Upper lobe of left lung (tissue), 6 donors: ENCODE data around the gene EFCAB9. TPM values are rescaled to one million over a fixed set of nuclear protein-coding genes. Genes with fewer than 3 reads are reported as not detected.

Source experiments
- ATAC-seq, 2 donors: fragments of 200-7000 bp; cut with Tn5 transposase; one replicate each; pipeline ENCODE4 v1.9.1; 2022; ENCODE audit warnings: mild to moderate bottlenecking in 2 of 2, moderate library complexity in 2 of 2; ENCODE audit not compliant: low FRiP score in 2 of 2
- DNase-seq, 2 donors: peaks; one replicate each; pipeline ENCODE4 v3.0.0-alpha.2; 2019 to 2020
- H3K27ac ChIP-seq, 4 donors: fragments of 200-600 bp; sonication (generic); one replicate each; pipeline ENCODE4 v1.5.1; 2016 to 2019
- H3K27me3 ChIP-seq, 4 donors: fragments of 200-600 bp; sonication (generic); one replicate each; pipeline ENCODE4 v1.5.1; 2017 to 2019
- H3K36me3 ChIP-seq, 4 donors: fragments of 200-600 bp; sonication (generic); one replicate each; pipeline ENCODE4 v1.5.1; 2016 to 2019
- H3K4me1 ChIP-seq, 4 donors: fragments of 200-600 bp; sonication (generic); one replicate each; pipeline ENCODE4 v1.5.1; 2018 to 2019
- H3K4me3 ChIP-seq, 4 donors: fragments of 200-600 bp; sonication (generic); one replicate each; pipeline ENCODE4 v1.5.1; 2017 to 2019; ENCODE audit warnings: mild to moderate bottlenecking in 2 of 4, moderate library complexity in 1 of 4
- H3K9me3 ChIP-seq, 4 donors: fragments of 200-600 bp; sonication (generic); one replicate each; pipeline ENCODE4 v1.5.1; 2018 to 2019
- EP300 ChIP-seq, 4 donors: sonication (generic); formaldehyde crosslinking; IDR thresholded peaks; one replicate each; pipeline ENCODE4 v1.5.1; 2017; ENCODE audit warnings: antibody characterized with exemption in 4 of 4, control low read depth in 2 of 4
- POLR2A ChIP-seq, 4 donors: fragments of 450-650 bp; IDR thresholded peaks; one replicate each; pipeline ENCODE4 v1.5.1; 2016 to 2017; ENCODE audit warnings: antibody characterized with exemption in 4 of 4, mild to moderate bottlenecking in 2 of 4
- POLR2AphosphoS5 ChIP-seq, 2 donors: sonication (generic); formaldehyde crosslinking; IDR thresholded peaks; one replicate each; pipeline ENCODE4 v1.5.1; 2017; ENCODE audit warnings: antibody characterized with exemption in 2 of 2
- WGBS, 2 donors: methylation state at CpG; one replicate each; pipeline ENCODE4 v1.1.5; 2017 to 2018; 5-methylcytosine and 5-hydroxymethylcytosine counted together
- total RNA-seq, 6 donors: library from RNA; depleted of rRNA in 4 of 6; stranded (reverse); fragments of >200 nt in 4 of 6; gene quantifications; one replicate each; pipeline versions ENCODE4 v1.1.0 to v1.2.1, GENCODE V29; 2016 to 2021
- TF ChIP-seq, protein P1 (sequence below), 6 experiments: fragments of 450-650 bp in 4 of 6; fragments of 200-600 bp in 2 of 6; sonication (generic) in 2 of 6; IDR thresholded peaks; one replicate each; pipeline ENCODE4 v1.5.1; 2016 to 2019; ENCODE audit warnings: antibody characterized with exemption in 6 of 6
- donor health status: DM: no; HTN: no; CAD: no; lungs with moderate emphysema.
- donor health status: DM: no; HTN: yes; CAD: no; lungs with severe emphysema.

Gene EFCAB9
- total RNA-seq, 6 donors from 2014 or later = not detected

DNA sequence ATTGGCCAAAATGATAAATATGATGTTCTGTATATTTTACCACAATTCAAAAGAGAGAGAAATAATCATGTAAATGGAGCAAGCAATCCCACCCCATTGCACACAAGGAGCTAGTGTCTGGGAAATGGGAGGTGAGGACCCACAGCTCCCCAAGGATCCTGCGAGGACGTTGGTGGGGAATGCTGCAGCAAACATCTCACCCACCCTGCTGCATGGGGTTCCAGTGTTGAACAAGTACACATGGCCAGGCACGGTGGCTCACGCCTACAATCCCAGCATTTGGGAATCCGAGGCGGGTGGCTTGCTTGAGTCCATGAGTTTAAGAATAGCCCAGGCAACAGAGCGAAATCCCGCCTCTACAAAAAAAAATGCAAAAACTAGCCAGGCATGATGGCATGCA, 35.0 kb upstream of the EFCAB9 start:
- peaks cover 0 to 15% (median 5%) of the 10 kb centered on the region in 4 donors for H3K36me3 ChIP-seq
- no peaks in the 10 kb centered on the region for H3K27me3 ChIP-seq
- peak overlapping the region in 1 of 4 donors; percentile 10 for H3K27ac ChIP-seq
- peaks cover 18 to 41% (median 29%) of the 10 kb centered on the region in 4 donors for H3K4me1 ChIP-seq
- H3K9me3 ChIP-seq = no peaks in the 10 kb centered on the region
- no peak for ATAC-seq
- DNase-seq = no peak
- TF ChIP-seq EP300 (IDR thresholded peaks at IDR 0.05) = no peak
- no peak for TF ChIP-seq POLR2A (IDR thresholded peaks at IDR 0.05)
- TF ChIP-seq POLR2AphosphoS5 (IDR thresholded peaks at IDR 0.05) = no peak
- TF ChIP-seq, protein P1, sequence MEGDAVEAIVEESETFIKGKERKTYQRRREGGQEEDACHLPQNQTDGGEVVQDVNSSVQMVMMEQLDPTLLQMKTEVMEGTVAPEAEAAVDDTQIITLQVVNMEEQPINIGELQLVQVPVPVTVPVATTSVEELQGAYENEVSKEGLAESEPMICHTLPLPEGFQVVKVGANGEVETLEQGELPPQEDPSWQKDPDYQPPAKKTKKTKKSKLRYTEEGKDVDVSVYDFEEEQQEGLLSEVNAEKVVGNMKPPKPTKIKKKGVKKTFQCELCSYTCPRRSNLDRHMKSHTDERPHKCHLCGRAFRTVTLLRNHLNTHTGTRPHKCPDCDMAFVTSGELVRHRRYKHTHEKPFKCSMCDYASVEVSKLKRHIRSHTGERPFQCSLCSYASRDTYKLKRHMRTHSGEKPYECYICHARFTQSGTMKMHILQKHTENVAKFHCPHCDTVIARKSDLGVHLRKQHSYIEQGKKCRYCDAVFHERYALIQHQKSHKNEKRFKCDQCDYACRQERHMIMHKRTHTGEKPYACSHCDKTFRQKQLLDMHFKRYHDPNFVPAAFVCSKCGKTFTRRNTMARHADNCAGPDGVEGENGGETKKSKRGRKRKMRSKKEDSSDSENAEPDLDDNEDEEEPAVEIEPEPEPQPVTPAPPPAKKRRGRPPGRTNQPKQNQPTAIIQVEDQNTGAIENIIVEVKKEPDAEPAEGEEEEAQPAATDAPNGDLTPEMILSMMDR (IDR thresholded peaks at IDR 0.05) = no peak
- WGBS, 2 donors = 95 to 96% methylated on average over 8 of the region's 8 CpGs
- H3K4me3 ChIP-seq = no peak overlapping the region

DNA sequence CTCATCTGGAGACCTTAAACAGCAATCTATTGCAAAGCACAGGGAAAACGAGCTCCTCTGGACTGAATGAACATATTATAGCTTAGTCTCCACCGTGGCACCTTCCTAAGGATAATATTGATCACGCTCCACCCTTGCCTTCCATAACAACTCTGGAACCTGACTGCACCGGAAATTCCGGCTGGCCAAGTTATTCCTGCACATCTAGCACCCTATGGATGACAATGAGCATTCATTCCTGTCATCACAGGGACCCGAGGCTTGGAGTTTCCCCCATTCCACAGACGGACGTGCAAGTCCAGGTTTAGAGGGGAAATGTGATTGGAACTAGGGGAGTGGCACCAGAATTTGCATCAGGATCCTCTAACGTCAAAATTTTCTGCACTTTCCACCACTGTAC, 33.5 kb upstream of the EFCAB9 start:
- peaks cover 0 to 10% (median 5%) of the 10 kb centered on the region in 4 donors for H3K36me3 ChIP-seq
- TF ChIP-seq POLR2A (IDR thresholded peaks at IDR 0.05) (no peak), EP300 (IDR thresholded peaks at IDR 0.05) (no peak), POLR2AphosphoS5 (IDR thresholded peaks at IDR 0.05) (no peak)
- TF ChIP-seq, protein P1 (IDR thresholded peaks at IDR 0.05) = no peak
- no peaks in the 10 kb centered on the region for H3K27me3 ChIP-seq
- H3K4me1 ChIP-seq = peaks cover 22 to 54% (median 39%) of the 10 kb centered on the region in 4 donors
- no peak overlapping the region for H3K4me3 ChIP-seq
- DNase-seq (no peak), ATAC-seq (no peak)
- H3K27ac ChIP-seq = no peak overlapping the region
- H3K9me3 ChIP-seq = no peaks in the 10 kb centered on the region
- 80 to 81% methylated on average over 8 to 9 of the region's 9 CpGs for WGBS, 2 donors

DNA sequence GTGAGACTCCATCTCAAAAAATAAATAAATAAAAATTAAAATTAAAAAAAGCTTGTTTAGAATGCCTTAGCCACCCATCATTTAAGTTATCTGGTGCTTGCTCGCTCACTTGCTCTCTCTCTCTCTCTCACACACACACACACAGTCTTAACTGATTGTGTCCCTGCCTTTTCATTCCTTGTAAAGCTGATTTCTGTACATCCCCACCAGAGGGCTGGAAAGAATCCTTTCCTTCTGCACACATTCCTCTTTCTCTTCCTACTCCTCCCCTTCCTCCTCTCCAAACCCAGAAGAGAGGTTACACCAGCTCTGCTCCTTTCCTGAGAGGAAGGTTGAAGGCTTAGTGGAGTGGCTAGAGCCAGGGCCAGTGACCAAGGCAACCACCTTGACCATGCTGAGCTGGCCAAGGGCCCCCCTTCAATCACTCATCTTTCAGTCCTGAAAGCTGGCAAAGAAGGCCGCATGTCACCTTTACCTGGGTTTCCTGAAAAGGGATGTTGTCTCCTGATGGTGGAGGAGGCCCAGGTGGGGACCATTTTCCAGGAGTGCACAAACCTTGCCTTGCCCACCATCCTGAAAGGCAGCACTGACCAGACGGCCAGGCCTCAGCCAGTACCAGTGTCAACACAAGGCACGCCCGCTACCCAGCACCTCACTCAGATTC, 31.5 kb upstream of the EFCAB9 start:
- TF ChIP-seq, protein P1 (IDR thresholded peaks at IDR 0.05) = no peak
- TF ChIP-seq POLR2AphosphoS5 (IDR thresholded peaks at IDR 0.05) (no peak), POLR2A (IDR thresholded peaks at IDR 0.05) (no peak), EP300 (IDR thresholded peaks at IDR 0.05) (no peak)
- H3K4me1 ChIP-seq = peaks cover 20 to 55% (median 38%) of the 10 kb centered on the region in 4 donors
- no peak for ATAC-seq
- peak overlapping the region in 2 of 4 donors; percentile 22 to 31 for H3K27ac ChIP-seq
- no peaks in the 10 kb centered on the region for H3K9me3 ChIP-seq
- no peak for DNase-seq
- H3K36me3 ChIP-seq = no peaks in the 10 kb centered on the region
- 75 to 88% methylated on average over 2 to 5 of the region's 5 CpGs for WGBS, 2 donors
- no peaks in the 10 kb centered on the region for H3K27me3 ChIP-seq
- no peak overlapping the region for H3K4me3 ChIP-seq

DNA sequence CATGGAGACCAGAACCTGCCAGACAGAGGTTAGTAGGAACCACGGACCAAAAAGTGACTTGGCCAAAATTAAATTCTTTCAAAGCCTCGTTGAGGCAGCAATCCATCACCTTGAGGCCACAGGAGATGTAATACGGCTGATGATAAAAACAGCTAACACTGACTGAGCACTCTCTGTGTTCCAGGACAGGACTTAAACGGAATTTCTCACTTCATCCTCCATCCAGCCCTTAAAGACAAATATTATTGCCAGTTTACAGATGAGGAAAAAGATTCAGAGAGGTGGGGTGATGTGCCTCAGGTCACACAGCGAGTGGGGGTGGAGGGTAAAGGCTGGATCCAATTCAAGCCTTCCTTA, 31.0 kb upstream of the EFCAB9 start:
- TF ChIP-seq, protein P1 (IDR thresholded peaks at IDR 0.05) = no peak
- TF ChIP-seq POLR2A (IDR thresholded peaks at IDR 0.05) = no peak
- 63% methylated on average over 4 to 5 of the region's 5 CpGs for WGBS, 2 donors
- peak overlapping the region in 2 of 4 donors; percentile 22 to 31 for H3K27ac ChIP-seq

DNA sequence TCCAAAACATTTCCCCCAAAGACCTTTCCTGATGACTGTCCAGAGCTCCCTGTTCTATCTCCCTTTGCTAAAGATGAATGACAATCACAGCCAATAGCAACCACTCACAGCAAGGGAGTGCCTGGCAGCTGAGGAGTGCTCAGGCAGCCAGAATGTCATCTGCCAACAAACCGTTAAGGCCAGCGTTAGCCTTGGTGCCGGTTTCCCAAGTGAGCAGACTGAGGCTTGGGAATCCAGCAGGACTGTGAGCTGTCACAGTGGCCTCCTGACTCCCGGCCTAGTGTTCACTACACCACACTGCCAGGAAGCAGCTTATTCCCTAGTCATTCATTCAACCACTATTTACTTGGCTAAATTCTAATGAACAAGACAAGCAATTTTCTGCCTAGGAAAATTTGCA, 30.6 kb upstream of the EFCAB9 start:
- Histone ChIP-seq H3K27ac (peak overlapping the region in 2 of 4 donors; percentile 22 to 31), H3K36me3 (no peaks in the 10 kb centered on the region), H3K27me3 (no peaks in the 10 kb centered on the region), H3K4me1 (peaks cover 29 to 64% (median 45%) of the 10 kb centered on the region in 4 donors), H3K4me3 (no peak overlapping the region), H3K9me3 (no peaks in the 10 kb centered on the region)
- TF ChIP-seq POLR2A (IDR thresholded peaks at IDR 0.05) = no peak
- no peak for TF ChIP-seq EP300 (IDR thresholded peaks at IDR 0.05)
- TF ChIP-seq, protein P1 (IDR thresholded peaks at IDR 0.05) = no peak
- TF ChIP-seq POLR2AphosphoS5 (IDR thresholded peaks at IDR 0.05) = no peak
- ATAC-seq (peak; percentile 5 to 19), DNase-seq (no peak)
- 60 to 80% methylated on average over 4 of the region's 4 CpGs for WGBS, 2 donors

More for the DNA sequence above, 31.0 kb upstream of the EFCAB9 start:
- no peak overlapping the region for H3K4me3 ChIP-seq
- no peaks in the 10 kb centered on the region for H3K27me3 ChIP-seq
- H3K4me1 ChIP-seq = peaks cover 25 to 60% (median 42%) of the 10 kb centered on the region in 4 donors
- no peaks in the 10 kb centered on the region for H3K36me3 ChIP-seq
- no peaks in the 10 kb centered on the region for H3K9me3 ChIP-seq
- no peak for ATAC-seq
- DNase-seq = no peak
